ENCODE data around the gene ACTN4.

Gene ACTN4

DNA sequence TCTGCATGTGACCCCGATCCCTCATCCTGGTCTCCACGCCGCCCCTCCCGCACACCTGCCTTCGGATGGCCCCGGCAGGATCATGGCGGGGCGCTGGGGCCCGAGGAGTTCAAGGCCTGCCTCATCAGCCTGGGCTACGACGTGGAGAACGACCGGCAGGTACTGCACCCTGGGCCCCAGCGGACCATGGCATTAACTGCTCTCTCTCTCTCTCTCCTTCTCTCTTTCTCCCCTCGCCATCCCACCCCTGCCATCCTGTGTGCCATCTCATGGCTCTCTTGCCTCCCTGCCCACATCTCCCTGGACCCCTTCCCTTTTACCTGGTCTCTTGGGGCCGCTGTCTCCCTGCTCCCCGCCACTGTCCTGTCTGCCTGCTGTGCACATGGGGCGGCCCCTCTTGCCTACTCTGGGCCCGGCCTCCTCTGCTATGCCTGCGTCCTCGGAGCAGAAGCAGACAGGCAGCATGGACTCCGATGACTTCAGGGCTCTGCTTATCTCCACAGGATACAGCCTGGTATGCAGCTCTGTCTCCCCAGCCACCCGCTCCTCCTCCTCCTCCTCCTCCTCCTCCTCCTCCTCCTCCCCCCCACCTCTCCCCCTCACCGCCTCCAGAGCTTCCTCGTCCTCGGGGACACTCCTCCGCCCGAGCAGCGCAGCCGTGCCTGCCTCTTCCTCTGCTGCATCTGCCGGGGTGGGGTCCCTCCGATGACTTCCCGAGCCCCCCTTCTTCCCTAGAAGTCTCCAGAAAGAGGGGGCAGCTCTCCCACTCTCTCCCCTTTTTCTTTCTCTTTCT, 80.6 kb downstream of the ACTN4 start:
- DNase-seq = no peak

DNA sequence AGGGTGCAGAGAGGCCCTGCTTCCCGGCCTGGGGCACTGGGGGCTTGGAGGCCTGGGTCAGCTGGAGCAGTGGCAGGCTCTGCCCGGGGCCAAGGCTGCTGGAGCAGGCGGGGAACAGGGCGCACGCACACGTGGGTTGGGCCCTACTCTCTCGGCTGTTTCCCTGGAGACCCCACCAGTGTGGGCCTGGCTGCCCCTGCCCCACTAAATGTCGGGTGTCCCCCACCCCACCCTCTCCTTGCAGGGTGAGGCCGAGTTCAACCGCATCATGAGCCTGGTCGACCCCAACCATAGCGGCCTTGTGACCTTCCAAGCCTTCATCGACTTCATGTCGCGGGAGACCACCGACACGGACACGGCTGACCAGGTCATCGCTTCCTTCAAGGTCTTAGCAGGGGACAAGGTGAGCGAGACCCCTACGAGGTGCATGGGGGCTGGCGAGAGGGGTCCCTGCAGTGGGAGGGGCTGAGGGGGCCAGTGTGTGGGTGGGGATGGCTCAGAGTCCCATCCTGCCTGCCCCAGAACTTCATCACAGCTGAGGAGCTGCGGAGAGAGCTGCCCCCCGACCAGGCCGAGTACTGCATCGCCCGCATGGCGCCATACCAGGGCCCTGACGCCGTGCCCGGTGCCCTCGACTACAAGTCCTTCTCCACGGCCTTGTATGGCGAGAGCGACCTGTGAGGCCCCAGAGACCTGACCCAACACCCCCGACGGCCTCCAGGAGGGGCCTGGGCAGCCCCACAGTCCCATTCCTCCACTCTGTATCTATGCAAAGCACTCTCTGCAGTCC, 81.5 kb downstream of the ACTN4 start:
- DNase-seq = no peak

DNA sequence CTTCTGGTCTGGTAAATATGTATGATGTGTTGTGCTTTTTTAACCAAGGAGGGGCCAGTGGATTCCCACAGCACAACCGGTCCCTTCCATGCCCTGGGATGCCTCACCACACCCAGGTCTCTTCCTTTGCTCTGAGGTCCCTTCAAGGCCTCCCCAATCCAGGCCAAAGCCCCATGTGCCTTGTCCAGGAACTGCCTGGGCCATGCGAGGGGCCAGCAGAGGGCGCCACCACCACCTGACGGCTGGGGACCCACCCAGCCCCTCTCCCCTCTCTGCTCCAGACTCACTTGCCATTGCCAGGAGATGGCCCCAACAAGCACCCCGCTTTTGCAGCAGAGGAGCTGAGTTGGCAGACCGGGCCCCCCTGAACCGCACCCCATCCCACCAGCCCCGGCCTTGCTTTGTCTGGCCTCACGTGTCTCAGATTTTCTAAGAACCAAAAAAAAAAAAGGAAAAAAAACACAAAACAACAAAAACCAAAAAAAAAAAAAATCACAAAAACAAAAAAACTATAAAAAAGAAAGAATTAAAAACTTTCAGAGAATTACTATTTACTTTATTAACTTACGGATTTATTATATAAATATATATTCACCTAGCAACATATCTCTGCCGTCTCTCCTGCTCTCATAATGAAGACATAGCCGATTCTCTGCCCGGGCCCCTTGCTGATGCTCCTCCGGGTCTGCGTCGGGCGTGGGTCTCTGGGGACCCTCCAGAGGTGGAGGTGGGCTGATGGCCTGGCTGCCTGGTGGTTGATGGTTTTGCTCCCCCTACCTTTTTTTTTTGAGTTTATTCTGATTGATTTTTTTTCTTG, 82.4 kb downstream of the ACTN4 start:
- DNase-seq = peak; percentile 95

DNA sequence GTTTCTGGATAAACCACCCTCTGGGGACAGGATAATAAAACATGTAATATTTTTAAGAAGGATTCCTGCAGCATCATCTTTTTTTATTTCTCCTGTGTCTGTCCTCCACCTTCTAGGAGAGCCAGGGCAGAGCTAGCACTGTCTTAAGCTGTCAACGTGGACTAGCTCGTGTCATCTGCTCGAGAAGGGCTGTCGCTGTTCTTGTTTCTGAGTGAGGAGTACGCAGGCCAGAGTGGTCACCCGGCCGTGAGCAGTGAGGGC, 83.0 kb downstream of the ACTN4 start:
- DNase-seq = no peak

DNA sequence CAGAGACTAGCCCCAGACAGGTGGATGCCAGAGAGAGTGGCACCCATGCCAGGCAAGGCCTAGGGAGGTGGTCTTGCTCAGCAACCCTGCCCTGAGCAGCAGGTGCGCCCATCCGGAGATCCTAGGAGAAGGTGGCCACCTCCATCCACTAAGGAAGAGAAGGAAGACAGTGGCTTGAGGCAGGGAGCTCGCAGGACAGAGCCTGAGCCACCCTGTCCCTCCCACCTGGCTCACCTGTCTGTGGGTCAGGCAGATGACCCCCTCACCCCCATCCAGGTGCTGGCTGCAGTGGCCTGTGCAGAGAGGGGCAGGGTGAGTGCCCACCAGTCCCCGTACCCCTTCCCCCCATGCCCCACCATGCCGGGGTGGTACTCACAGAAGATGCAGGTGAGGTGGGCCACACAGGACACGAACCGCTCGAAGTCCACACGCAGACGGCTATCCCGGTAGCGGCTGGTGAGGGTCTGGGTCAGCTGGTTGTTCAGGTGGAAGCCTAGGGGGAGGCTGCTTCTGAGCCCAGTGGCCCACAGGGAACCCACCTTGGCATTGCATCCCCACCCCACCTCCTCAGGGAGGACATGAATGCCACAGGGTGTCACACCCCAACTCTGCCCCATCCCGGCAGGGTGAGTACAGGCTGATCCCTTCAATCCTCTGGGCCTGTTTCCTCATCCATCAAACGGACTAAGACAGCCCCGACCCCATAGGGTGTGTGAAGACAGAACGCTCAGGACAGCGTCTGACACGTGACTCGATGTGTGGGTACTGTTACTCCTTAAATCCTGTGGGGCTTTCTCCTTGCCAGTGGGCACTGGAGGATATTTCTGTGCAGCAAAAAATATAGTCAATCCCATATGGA, 83.5 kb downstream of the ACTN4 start:
- DNase-seq = no peak

DNA sequence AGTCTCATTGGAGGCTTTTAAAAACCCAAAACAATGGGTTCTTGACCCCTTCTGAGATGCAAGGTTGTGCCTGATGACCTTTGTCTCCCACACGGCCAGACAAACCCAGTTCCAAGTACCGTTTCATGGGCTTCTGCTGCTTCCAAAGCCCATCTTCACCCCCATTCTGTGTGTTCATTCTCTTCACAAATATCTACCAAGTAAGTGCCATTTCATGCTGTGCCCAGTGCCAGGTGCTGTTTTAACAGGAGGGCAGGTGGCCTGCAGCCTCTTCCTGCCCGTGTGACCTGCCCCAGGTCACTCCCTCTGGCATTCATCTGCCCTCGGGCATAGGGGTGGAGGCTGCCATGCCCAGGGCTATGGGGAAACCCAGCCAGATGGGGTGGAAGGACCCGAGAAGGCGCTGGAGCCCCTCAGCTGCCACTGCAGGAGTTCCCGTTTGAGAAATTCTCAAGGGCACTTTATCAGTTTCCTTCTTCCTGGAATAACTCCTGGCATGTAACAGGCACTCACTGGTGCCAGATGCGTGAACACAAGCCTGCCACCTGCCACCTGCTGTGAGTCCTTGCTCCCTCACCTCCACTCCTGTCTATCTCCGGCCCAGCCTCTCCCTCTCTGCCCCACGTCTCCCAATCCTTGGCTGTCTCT, 84.3 kb downstream of the ACTN4 start:
- no peak for DNase-seq

DNA sequence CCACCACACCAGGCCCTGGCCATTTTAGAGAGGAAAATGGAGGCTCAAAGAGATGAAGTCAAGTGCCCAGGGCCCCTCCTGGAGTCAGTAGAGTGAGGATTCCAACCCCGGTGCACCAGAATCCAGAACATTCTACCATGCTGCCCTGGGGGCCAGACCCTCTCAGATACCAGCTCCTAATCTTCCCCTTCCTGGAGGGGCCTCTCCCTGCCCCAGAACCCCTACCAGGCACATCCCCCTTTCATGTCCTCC, 85.7 kb downstream of the ACTN4 start:
- no peak for DNase-seq

DNA sequence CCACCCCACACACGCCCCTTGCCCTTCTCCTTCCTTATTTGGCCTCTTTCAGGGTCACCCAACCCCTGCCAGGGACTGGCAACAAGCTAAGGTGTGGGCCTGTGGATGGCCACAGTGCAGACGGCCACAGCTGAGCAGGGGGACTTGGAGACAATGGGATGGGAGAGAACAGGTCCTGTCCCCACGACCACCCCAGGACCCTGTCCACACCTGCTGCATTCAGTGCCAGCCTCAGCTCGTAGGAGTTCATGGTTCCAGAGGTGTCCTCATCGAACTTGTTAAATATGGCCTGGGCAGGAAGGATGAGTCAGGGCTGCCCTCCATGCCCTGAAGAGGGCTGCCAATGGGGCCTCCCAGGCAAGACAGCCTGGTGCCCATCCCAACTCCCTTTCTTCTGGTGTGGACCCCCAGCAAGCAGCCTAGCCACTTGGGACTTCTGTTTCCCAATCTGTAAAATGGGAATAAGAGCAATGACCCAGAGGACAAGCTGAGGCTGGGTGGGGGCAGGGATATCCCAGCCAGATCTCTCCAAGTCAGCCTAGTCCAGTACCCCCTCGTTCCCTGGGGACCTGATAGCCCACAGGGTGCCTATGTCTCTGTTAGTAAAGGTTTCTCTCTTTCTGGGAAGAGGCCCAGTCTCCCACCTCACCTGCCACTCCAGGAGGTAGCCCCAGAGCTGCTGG, 86.2 kb downstream of the ACTN4 start:
- DNase-seq = no peak

DNA sequence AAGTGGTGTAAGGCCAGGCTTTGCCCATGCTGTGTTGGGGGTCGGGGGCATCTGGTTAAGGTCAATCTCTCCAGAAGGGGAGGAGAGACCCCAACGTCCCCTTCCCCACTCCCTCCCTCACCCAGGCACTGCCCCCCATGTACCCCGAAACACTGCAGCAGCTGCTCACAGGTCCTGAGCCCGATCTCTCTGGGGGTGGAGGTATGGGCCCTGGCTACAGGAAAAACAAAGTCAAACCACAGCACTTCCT, 86.7 kb downstream of the ACTN4 start:
- no peak for DNase-seq

DNA sequence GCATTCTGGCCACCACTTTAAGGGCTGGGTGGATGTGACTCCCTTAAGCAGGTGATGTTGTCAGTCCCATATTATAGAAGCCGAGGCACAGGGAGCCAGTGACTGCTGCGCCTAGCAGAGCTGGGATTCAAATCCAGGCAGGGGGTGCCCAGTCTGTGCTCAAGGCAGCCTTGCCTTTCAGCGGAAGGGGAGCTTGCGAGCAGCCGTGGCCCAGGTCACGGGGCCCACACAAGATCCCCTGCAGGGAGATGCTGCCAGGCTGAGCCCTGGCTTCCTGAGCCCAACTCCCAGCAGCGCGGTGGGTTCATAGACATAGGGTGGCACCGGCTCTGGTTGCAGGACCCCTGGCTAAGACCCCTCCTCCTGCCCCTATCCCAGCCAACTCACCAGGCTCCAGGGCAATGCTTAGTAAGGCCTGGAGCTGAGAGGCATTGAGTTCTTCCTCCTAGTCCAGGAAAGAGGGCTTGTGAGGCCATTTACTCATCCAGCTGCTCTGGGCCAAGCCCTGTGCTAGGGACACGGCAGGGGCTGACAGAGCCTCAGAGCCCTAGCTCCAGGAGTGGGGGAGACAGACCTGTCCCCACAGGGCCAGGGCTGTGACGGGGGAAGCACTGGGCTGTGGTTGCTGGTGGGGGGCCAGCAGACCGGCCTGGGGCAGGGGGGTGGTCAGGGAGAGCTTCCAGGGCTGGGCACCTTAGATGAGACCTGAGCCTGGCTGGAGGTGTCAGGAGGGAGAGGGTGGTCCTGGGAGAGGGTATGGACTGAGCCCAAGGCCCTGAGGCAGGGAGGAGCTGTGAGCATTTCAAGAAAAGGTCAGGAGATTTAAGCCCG, 87.2 kb downstream of the ACTN4 start:
- peak; percentile 67 for DNase-seq

DNA sequence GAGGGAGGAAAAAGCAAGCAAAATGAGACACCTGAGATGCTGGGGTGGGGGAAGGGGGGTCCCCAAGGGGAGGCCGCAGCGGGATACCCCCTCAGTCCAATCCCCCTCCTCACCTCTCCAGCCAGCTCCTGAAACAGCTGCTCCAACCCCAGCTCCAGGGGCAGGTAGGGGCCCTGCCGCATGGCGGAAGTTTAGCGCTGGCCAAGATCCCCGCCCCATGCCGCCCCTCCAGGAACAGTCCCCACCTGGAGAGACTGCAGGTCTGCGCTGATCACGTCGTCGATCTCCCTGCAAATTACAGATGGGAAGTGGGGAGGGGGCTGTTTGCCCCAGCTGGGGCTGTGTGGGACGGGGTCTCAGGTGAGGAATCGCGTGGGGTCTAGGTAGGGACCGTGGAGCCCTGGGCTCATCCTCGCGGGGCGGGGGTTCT, 87.8 kb downstream of the ACTN4 start:
- peak; percentile 73 for DNase-seq

DNA sequence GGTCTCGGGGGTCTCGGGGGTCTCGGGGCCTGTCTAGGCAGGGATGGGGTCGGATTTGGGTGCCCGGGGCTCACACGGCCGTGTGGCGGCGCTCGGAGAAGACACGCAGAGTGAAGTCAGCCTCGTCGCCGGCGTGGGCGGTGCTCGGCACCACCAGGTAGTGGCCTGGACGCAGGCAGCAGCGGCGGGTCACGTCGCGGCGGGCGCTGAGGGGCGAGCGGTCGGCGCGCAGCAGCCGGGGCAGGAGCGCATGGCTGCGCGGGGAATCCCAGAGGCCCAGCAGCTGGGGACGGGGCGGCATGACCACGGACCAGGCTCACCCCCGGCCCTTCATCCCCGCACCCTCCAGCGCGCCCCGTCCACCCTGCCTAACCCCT, 88.6 kb downstream of the ACTN4 start:
- peak; percentile 85 for DNase-seq

DNA sequence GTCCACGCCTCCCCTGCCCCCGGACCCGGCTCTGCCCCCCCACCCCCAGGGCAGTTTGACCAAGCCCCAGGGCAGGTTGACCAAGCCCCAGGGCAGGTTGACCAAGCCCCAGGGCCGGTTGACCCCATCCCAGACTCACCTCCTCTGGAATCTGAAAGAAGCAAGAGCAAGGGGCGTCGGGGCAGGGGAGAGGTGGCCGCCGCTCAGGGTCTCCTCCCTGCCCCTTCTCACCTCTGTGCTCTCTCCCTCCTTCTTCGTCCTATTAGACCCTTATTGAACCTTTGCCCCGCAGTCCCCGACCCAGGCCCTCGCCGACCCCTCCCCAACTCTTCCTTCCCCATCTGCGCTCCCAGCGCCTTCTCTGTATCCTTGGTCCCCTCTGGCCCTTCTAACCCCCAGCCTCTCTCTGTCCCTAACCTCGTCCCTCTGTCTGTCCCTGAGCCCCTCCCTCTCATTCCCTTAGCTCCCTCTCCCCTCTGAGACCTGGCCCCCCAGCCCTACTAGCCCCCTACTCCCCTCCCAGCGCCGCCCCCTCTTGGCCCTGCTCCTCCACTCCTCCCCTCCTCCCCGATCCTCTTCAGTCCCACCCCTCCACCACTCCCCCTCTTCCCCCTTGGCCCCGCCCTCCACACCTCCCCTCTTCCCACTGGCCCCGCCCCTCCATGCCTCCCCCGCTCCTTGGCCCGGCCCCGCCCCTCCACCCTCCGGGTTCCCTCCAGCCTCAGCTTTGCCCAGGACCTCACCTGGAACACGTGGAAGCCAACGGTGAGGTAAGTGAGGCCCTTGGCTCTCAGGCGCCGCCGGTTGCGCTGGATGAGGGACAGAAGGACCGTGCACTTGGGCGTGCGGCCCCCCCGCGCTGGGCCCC, 89.2 kb downstream of the ACTN4 start:
- DNase-seq = peak; percentile 84

DNA sequence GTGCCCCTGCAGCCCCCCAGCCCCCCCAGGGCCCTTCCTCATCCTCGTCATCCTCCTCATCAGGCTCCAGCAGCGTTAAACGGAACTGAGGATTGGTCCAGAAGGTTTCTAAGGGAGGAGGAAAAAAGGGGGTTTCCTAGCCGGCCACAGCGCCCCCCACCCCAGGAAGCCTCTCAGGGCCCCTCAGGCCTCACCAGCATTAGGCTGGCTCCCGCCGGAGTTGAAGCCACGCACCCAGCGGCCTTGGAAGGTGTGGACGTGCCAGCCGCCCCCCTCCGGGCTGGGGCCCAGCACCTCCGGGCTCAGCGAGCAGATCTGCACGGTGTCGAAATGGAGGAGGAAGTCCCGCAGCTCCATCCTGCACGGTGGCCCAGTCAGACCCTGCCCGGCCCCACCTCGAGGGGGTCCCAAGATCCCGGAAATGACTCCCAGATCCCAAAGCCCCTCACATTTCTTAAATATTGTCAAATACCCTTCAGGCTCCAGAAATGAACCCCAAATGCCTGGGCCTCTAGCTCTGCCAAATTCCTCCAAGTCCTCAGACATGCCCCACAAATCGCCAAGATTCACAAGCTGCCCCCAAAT, 89.9 kb downstream of the ACTN4 start:
- DNase-seq = peak; percentile 58

DNA sequence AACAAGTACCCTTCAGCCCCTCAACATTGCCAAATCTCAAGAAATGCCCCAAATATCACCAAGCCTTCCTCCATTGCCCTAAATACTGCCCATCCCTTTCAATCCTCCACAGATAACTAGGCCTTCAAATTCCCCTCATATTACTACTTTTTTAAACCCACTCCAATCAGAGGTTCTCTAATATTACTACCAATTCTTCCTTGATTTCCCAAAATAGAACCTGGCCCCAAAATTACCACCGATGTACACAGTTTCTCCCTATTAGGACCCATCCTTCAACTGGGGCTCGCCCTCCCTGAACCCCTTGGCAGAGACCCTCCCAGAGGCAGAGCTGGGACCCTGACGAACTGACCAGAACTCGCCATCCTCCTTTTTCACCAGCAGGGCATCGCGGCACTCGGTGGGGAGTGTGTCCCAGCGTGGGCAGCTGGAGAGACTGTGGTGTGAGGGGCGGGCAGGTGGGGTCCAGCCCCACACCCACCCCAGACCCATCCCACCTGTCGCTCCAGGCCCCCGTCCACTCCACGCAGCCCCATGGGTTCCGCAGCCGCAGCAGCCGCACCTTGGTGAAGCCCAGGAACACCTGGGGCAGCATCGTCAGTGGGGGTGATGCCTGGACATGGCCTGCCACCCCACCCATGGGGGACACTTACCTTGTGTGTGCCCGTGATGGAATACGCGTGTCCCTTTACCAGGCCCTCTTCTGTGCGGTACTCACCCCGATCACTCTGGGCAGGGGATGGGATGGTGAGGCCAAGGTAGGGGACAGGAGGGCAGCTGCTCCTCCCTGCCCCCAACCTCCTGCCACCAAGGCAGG, 90.7 kb downstream of the ACTN4 start:
- DNase-seq = no peak

DNA sequence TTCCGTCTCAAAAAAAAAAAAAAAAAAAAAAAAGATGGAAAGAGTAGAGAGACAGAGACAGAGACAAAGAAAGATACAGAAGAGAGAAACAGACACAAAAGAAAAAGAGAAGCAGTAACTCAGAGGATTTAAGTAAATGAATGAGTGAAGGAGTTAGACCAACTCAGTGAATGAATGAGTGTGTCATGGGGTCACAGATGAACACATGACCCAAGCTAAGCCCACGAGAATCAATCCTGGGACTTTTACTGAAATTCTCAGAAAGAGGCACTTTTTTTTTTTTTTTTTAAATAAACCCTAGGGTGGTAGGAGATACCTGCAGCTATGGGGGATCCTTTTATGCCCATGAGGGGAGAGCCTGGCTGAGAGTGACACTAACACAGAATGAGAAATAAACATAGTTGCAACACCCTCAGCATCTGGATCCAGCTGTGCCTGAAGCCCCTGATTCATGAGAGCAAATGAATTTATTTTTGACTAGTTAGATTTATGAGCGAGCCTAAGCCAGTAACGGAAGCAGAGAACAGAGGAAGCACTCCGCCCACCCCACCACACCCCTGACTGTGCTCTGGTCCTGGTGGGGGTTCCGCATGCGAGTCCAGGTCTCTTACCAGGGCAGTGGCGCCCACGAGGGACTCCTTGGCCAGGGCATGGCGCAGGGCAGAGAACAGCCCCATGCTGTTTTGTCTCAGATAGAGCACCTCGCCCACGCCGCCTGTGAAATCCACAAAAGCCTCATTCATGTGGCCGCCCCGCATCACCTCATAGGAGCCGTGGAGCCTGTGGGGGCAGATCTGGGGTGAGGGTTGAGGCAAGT, 92.2 kb downstream of the ACTN4 start:
- DNase-seq = peak; percentile 57

DNA sequence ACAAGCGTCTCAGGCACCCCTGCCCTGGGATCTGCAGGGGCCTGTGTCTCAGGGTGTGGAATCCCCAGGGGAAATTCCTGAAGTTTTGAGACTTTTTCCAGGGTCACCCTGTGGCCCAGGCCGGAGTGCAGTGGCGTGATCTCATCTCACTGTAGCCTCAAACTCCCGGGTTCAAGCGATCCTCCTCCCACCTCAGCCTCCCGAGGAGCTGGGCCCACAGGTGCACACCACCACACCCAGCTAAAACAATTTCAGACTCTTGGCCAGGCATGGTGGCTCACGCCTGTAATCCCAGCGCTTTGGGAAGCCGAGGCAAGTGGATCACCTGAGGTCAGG, 92.8 kb downstream of the ACTN4 start:
- no peak for DNase-seq

DNA sequence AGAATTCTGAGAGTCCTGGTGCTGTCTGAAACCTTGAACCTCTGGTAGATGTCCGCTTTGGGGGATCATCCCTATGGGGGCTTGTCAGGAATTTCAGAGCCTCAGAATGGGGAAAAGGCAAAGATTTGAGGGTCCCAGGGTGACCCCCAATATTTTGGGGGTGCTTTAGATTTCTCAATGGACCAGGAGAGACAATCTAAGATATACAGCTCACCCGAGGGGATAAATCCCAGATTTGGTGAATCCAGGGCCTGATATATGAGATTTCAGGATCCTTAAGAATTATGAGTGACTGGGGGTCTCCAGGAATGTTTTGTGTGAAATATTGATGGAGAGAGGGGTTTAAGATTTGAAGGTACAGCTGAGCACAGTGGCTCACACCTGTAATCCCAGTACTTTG, 93.5 kb downstream of the ACTN4 start:
- no peak for DNase-seq

Measured in activated CD8-positive, alpha-beta memory T cell treated with anti-CD3 and anti-CD28 coated beads, Interleukin-2, amount 50 U/mL, for 48 hours (primary cell).